CD8-positive, alpha-beta memory T cell (primary cell): Measurements from ENCODE around the gene OARD1. TPM values are rescaled to one million over a fixed set of nuclear protein-coding genes. Genes with fewer than 3 reads are reported as not detected.
"Not testable (repeated sequence)": the region's sequence is repeated elsewhere in the genome, so short reads cannot be mapped to it uniquely, and the experiment has no call there.

ENCODE experiments used
- CTCF ChIA-PET: fragments of 350-600 bp; sonication (Branson Sonifier 250); formaldehyde crosslinking; loops from one replicate; lab custom pipeline; 2021; ENCODE audit warnings: antibody characterized with exemption; lab: Charles Lee
- POLR2A ChIA-PET: fragments of 350-600 bp; sonication (Branson Sonifier 250); formaldehyde crosslinking; loops from one replicate; lab custom pipeline; 2021; ENCODE audit warnings: antibody characterized with exemption; lab: Charles Lee
- DNase-seq, 5 donors: peaks; one replicate each; pipeline versions ENCODE4 v3.0.0 to v3.0.0-alpha.2; 2020 to 2022; ENCODE audit warnings: mixed read lengths in 1 of 5
- H3K27ac ChIP-seq: one replicate; pipeline ENCODE4 v1.7.0; 2013; ENCODE audit warnings: low read depth, mild to moderate bottlenecking, low read length, moderate library complexity
- H3K27me3 ChIP-seq: 2 replicates; pipeline ENCODE4 v1.7.0; 2013; ENCODE audit warnings: low read length, mild to moderate bottlenecking; ENCODE audit not compliant: insufficient read depth, poor library complexity, severe bottlenecking
- H3K36me3 ChIP-seq: 2 replicates; pipeline ENCODE4 v1.7.0; 2013; ENCODE audit warnings: mild to moderate bottlenecking, low read length, moderate library complexity; ENCODE audit not compliant: insufficient read depth
- H3K4me1 ChIP-seq: 2 replicates; pipeline ENCODE4 v1.7.0; 2013; ENCODE audit warnings: mild to moderate bottlenecking, low read length, moderate library complexity; ENCODE audit not compliant: insufficient read depth
- H3K4me3 ChIP-seq: 2 replicates; pipeline ENCODE4 v1.7.0; 2013; ENCODE audit warnings: mild to moderate bottlenecking, low read length
- H3K9me3 ChIP-seq: 2 replicates; pipeline ENCODE4 v1.7.0; 2013; ENCODE audit warnings: mild to moderate bottlenecking, low read length
- H3K27ac Mint-ChIP-seq, 8 donors: one replicate each; pipeline ENCODE4 v1.8.0; 2020 to 2021; ENCODE audit warnings: mixed read lengths in 8 of 8, mild to moderate bottlenecking in 6 of 8, inconsistent platforms in 3 of 8, moderate library complexity in 3 of 8
- H3K27me3 Mint-ChIP-seq, 2 donors: one replicate each; pipeline ENCODE4 v1.8.0; 2020 to 2021; ENCODE audit warnings: mixed read lengths in 2 of 2, mild to moderate bottlenecking in 1 of 2, moderate library complexity in 1 of 2
- H3K36me3 Mint-ChIP-seq, 3 donors: one replicate each; pipeline ENCODE4 v1.8.0; 2020 to 2021; ENCODE audit warnings: mixed read lengths in 3 of 3, inconsistent platforms in 1 of 3, mild to moderate bottlenecking in 1 of 3
- H3K4me1 Mint-ChIP-seq, 3 donors: one replicate each; pipeline ENCODE4 v1.8.0; 2020 to 2021; ENCODE audit warnings: mixed read lengths in 3 of 3, inconsistent platforms in 1 of 3, mild to moderate bottlenecking in 1 of 3
- H3K4me3 Mint-ChIP-seq, 7 donors: one replicate each; pipeline ENCODE4 v1.8.0; 2020 to 2021; ENCODE audit warnings: mixed read lengths in 7 of 7, mild to moderate bottlenecking in 6 of 7, moderate library complexity in 4 of 7, inconsistent platforms in 2 of 7
- H3K9me3 Mint-ChIP-seq, 5 donors: one replicate each; pipeline ENCODE4 v1.8.0; 2020 to 2022; ENCODE audit warnings: mixed read lengths in 5 of 5, mild to moderate bottlenecking in 3 of 5, moderate library complexity in 2 of 5, inconsistent platforms in 1 of 5
- polyA plus RNA-seq: library from polyadenylated mRNA; unstranded; fragments of 300-500 nt; fragmentation: Illumina TruSeq; gene quantifications from one replicate; pipeline ENCODE4 v1.2.3, GENCODE V29; 2021
- total RNA-seq, 2 experiments: library from RNA; stranded (reverse); gene quantifications; one replicate each; pipeline ENCODE4 v1.2.3, GENCODE V29; 2021

Gene OARD1
- total and polyA plus RNA-seq, 3 experiments from 2014 or later: 41.9 to 51.1 (median 42.9) TPM

DNA sequence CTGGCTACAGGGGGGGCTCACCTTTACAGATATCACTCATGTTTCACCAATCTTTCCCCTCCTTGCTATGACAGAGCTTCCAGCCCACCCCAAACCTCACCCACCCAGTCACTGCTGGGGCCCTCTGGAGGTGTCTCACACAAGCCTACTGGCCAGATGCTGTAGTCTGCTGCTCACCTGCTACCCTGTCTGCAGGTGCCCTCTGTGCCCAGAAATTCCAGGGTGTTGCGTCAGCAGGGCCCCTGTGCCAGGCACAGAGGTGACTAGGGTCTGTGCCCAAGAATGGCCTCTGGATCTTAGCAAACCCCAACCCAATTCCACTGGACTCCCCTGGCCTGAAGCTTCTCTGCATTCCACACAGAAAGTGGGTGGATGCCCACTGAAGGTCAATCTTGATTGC, 54.5 kb downstream of the OARD1 start:
- Histone ChIP-seq H3K9me3 (no peaks in the 10 kb centered on the region), H3K36me3 (no peaks in the 10 kb centered on the region), H3K4me3 (no peak overlapping the region), H3K4me1 (no peaks in the 10 kb centered on the region), H3K27ac (no peak overlapping the region), H3K27me3 (no peaks in the 10 kb centered on the region)
- Mint-ChIP-seq H3K4me3 (no peak overlapping the region), H3K36me3 (peaks cover 0 to 14% (median 0%) of the 10 kb centered on the region in 3 donors), H3K4me1 (no peaks in the 10 kb centered on the region), H3K9me3 (peaks cover 0 to 3% (median 0%) of the 10 kb centered on the region in 5 donors), H3K27me3 (peaks cover 3% of the 10 kb centered on the region in 2 donors), H3K27ac (peak overlapping the region in 1 of 8 donors; percentile 2)
- ChIA-PET CTCF (interaction anchor here (3.8 kb wide), 1 partner anchor 10 kb away, joined by 23 read pairs; no protein-coding TSS in a partner anchor), POLR2A (no interaction called here)
- DNase-seq: no peak

DNA sequence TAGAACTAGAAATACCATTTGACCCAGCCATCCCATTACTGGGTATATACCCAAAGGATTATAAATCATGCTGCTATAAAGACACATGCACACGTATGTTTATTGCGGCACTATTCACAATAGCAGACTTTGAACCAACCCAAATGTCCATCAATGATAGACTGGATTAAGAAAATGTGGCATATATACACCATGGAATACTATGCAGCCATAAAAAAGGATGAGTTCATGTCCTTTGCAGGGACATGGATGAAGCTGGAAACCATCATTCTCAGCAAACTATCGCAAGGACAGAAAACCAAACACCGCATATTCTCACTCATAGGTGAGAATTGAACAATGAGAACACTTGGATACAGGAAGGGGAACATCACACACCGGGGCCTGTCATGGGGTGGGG, 56.3 kb downstream of the OARD1 start:
- H3K4me1 Mint-ChIP-seq, H3K4me3 ChIP-seq, H3K4me1 ChIP-seq, H3K27me3 Mint-ChIP-seq, H3K27ac ChIP-seq, H3K4me3 Mint-ChIP-seq, POLR2A ChIA-PET, H3K36me3 ChIP-seq, CTCF ChIA-PET, H3K9me3 ChIP-seq, H3K27ac Mint-ChIP-seq, H3K27me3 ChIP-seq, H3K9me3 Mint-ChIP-seq, DNase-seq: not testable (repeated sequence)
- H3K36me3 Mint-ChIP-seq: peaks cover 0 to 14% (median 0%) of the 10 kb centered on the region in 3 donors

DNA sequence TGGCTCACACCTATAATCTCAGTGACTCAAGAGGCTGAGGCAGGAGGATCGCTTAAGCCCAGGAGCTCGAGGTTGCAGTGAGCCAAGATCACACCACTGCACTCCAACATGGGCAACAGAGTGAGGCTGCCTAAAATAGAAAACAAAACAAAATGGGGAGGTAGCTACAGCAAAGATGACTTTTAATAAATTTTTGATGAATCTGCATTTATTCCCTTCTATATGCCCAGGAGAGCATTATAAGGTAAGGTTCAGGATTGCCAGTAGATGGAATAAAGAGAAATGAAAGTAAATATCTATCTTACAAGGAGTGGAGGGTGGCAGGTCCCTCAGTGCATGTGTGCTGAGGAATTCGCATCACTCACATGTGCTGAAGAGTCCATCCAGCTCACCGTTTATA, 57.4 kb downstream of the OARD1 start:
- Histone ChIP-seq H3K36me3 (no peaks in the 10 kb centered on the region), H3K4me3 (no peak overlapping the region), H3K27ac (no peak overlapping the region), H3K4me1 (no peaks in the 10 kb centered on the region), H3K9me3 (no peaks in the 10 kb centered on the region), H3K27me3 (no peaks in the 10 kb centered on the region)
- H3K4me3 Mint-ChIP-seq: no peak overlapping the region
- peaks cover 0 to 14% (median 0%) of the 10 kb centered on the region in 3 donors for H3K36me3 Mint-ChIP-seq
- H3K9me3 Mint-ChIP-seq: peaks cover 0 to 3% (median 0%) of the 10 kb centered on the region in 5 donors
- POLR2A ChIA-PET: no interaction called here
- no peak overlapping the region for H3K27ac Mint-ChIP-seq
- no peaks in the 10 kb centered on the region for H3K4me1 Mint-ChIP-seq
- H3K27me3 Mint-ChIP-seq: peaks cover 6 to 7% of the 10 kb centered on the region in 2 donors
- DNase-seq: no peak
- CTCF ChIA-PET: interaction anchor here (2.1 kb wide), 1 partner anchor 13 kb away, joined by 7 read pairs; no protein-coding TSS in a partner anchor

Other genes with a start within 250 kb of the OARD1 start
- gene UNC5CL, start 33.1 kb downstream of the OARD1 start, total RNA-seq: 1 to 10 TPM; 1.1 to 1.8 TPM
- gene UNC5CL, start 33.1 kb downstream of the OARD1 start, polyA plus RNA-seq: 0.40 TPM
- not detected for gene TSPO2, start 29.9 kb downstream of the OARD1 start, total RNA-seq
- not detected for gene TSPO2, start 29.9 kb downstream of the OARD1 start, polyA plus RNA-seq
- not detected for gene APOBEC2, start 19.2 kb downstream of the OARD1 start, total RNA-seq
- gene APOBEC2, start 19.2 kb downstream of the OARD1 start, polyA plus RNA-seq: not detected
- 10 to 100 TPM; 34.5 to 34.9 TPM for gene NFYA, start 618 bp upstream of the OARD1 start, total RNA-seq
- gene NFYA, start 618 bp upstream of the OARD1 start, polyA plus RNA-seq: 26.3 TPM
- gene TREML1, start 82.0 kb upstream of the OARD1 start, total RNA-seq: not detected
- not detected for gene TREML1, start 82.0 kb upstream of the OARD1 start, polyA plus RNA-seq
- under 1 TPM; 0.44 to 0.73 TPM for gene TREM2, start 90.8 kb upstream of the OARD1 start, total RNA-seq
- not detected for gene TREM2, start 90.8 kb upstream of the OARD1 start, polyA plus RNA-seq
- gene TREML2, start 128.8 kb upstream of the OARD1 start, total RNA-seq: 1 to 10 TPM in 1 of 2 experiments, under 1 TPM in 1; 0.95 to 1.2 TPM
- gene TREML2, start 128.8 kb upstream of the OARD1 start, polyA plus RNA-seq: 1.4 TPM
- gene TREML4, start 156.0 kb upstream of the OARD1 start, total RNA-seq: not detected
- not detected for gene TREML4, start 156.0 kb upstream of the OARD1 start, polyA plus RNA-seq
- not detected for gene TREM1, start 214.3 kb upstream of the OARD1 start, total RNA-seq
- not detected for gene TREM1, start 214.3 kb upstream of the OARD1 start, polyA plus RNA-seq